WTC11 (cell line): ENCODE results near the gene PLD1. TPM values are rescaled to one million over a fixed set of nuclear protein-coding genes. Genes with fewer than 3 reads are reported as not detected.

Experiments
- ATAC-seq: fragments of 200-7000 bp; cut with Tn5 transposase; 2 replicates; pipeline ENCODE4 v1.10.0; 2021; ENCODE audit warnings: mild to moderate bottlenecking, moderate library complexity
- CTCF ChIA-PET: fragments of 300-600 bp; sonication (Branson Sonifier 250); formaldehyde crosslinking; loops from one replicate; lab custom pipeline; 2021; ENCODE audit warnings: antibody characterized with exemption; lab: Charles Lee
- POLR2A ChIA-PET: fragments of 350-600 bp; sonication (Branson Sonifier 250); formaldehyde crosslinking; loops from one replicate; lab custom pipeline; 2021; ENCODE audit warnings: antibody characterized with exemption; lab: Charles Lee
- DNase-seq: peaks from one replicate; pipeline ENCODE4 v3.0.0; 2021; ENCODE audit warnings: low spot score
- H3K27ac Mint-ChIP-seq: 2 replicates; pipeline ENCODE4 v1.8.0; 2021; ENCODE audit warnings: mixed read lengths
- H3K27me3 Mint-ChIP-seq: 2 replicates; pipeline ENCODE4 v1.8.0; 2021; ENCODE audit warnings: low read depth, mild to moderate bottlenecking, moderate library complexity, mixed read lengths
- H3K36me3 Mint-ChIP-seq: 2 replicates; pipeline ENCODE4 v1.8.0; 2021; ENCODE audit warnings: mixed read lengths
- H3K4me1 Mint-ChIP-seq: 2 replicates; pipeline ENCODE4 v1.8.0; 2022; ENCODE audit warnings: mixed read lengths
- H3K4me3 Mint-ChIP-seq: 2 replicates; pipeline ENCODE4 v1.8.0; 2021; ENCODE audit warnings: mild to moderate bottlenecking, moderate library complexity, mixed read lengths
- H3K9me3 Mint-ChIP-seq: 2 replicates; pipeline ENCODE4 v1.8.0; 2021; ENCODE audit warnings: mixed read lengths
- ARID4B ChIP-seq: sonication (generic); formaldehyde crosslinking; IDR thresholded peaks from 2 replicates; pipeline ENCODE4 v1.8.0; 2023; ENCODE audit warnings: missing genetic modification reagents, mild to moderate bottlenecking, borderline replicate concordance
- CBFB ChIP-seq: sonication (generic); formaldehyde crosslinking; IDR thresholded peaks from 2 replicates; pipeline ENCODE4 v1.8.1; 2022; ENCODE audit warnings: mild to moderate bottlenecking, low read depth, missing genetic modification reagents
- E2F1 ChIP-seq: sonication (generic); formaldehyde crosslinking; IDR thresholded peaks from 2 replicates; pipeline ENCODE4 v1.8.0; 2022; ENCODE audit warnings: mild to moderate bottlenecking, missing genetic modification reagents
- EMX1 ChIP-seq: fragments of 250-450 bp; sonication (Bioruptor Pico); IDR thresholded peaks from 2 replicates; pipeline ENCODE4 v1.8.0; 2021; ENCODE audit warnings: mild to moderate bottlenecking
- GRHL2 ChIP-seq: fragments of 250-450 bp; sonication (Bioruptor Pico); IDR thresholded peaks from 2 replicates; pipeline ENCODE4 v1.8.0; 2022; ENCODE audit warnings: mild to moderate bottlenecking, moderate library complexity; ENCODE audit not compliant: insufficient replicate concordance, severe bottlenecking
- JUN ChIP-seq: sonication (generic); formaldehyde crosslinking; IDR thresholded peaks from 2 replicates; pipeline ENCODE4 v1.8.0; 2023; ENCODE audit warnings: mild to moderate bottlenecking, missing genetic modification reagents
- NR3C1 ChIP-seq: sonication (generic); formaldehyde crosslinking; conservative IDR thresholded peaks from 2 replicates; pipeline ENCODE4 v1.8.1; 2023; ENCODE audit warnings: low read depth, mild to moderate bottlenecking, missing genetic modification reagents
- TP53 ChIP-seq: sonication (generic); formaldehyde crosslinking; IDR thresholded peaks from 2 replicates; pipeline ENCODE4 v1.8.1; 2023; ENCODE audit warnings: mild to moderate bottlenecking, missing genetic modification reagents
- ZNF263 ChIP-seq: sonication (generic); formaldehyde crosslinking; IDR thresholded peaks from 2 replicates; pipeline ENCODE4 v1.8.1; 2022; ENCODE audit warnings: low read depth, mild to moderate bottlenecking, moderate library complexity, missing genetic modification reagents
- ZNF281 ChIP-seq: sonication (generic); formaldehyde crosslinking; IDR thresholded peaks from 2 replicates; pipeline ENCODE4 v1.8.0; 2023; ENCODE audit warnings: mild to moderate bottlenecking, missing genetic modification reagents
- ZNF416 ChIP-seq: fragments of 250-450 bp; sonication (Bioruptor Pico); IDR thresholded peaks from 2 replicates; pipeline ENCODE4 v1.9.0; 2021; ENCODE audit warnings: mild to moderate bottlenecking, inconsistent platforms
- total RNA-seq: library from RNA; stranded (reverse); gene quantifications from 3 replicates; pipeline ENCODE4 v1.2.3, GENCODE V29; 2021
- TF ChIP-seq, protein P1 (sequence below): sonication (generic); formaldehyde crosslinking; IDR thresholded peaks from 2 replicates; pipeline ENCODE4 v1.8.1; 2022; ENCODE audit warnings: mild to moderate bottlenecking, moderate library complexity, missing genetic modification reagents

The PLD1 gene
- total RNA-seq, 1 experiment from 2014 or later, result 4.0 TPM

GRCh38 chr3:171757361-171758034 lies 52.8 kb downstream of the PLD1 start:
- no peaks in the 10 kb centered on the region for H3K36me3 Mint-ChIP-seq
- ChIA-PET CTCF (interaction anchor here (0.9 to 3.2 kb wide), 5 partner anchors 15 to 143 kb away, joined by 3 to 19 read pairs (median 3); no protein-coding TSS in a partner anchor), POLR2A (no interaction called here)
- TF ChIP-seq E2F1 (CRISPR knock-in tag), result no peak
- ATAC-seq (no peak), DNase-seq (no peak)
- H3K4me1 Mint-ChIP-seq, result peaks cover 7% of the 10 kb centered on the region
- H3K27ac Mint-ChIP-seq, result no peak overlapping the region
- H3K9me3 Mint-ChIP-seq, result no peaks in the 10 kb centered on the region
- no peak overlapping the region for H3K4me3 Mint-ChIP-seq
- no peaks in the 10 kb centered on the region for H3K27me3 Mint-ChIP-seq

- TF ChIP-seq GRHL2 (CRISPR knock-in tag), result no peak
- no peak for TF ChIP-seq ZNF281 (CRISPR knock-in tag)
- H3K27me3 Mint-ChIP-seq, result no peaks in the 10 kb centered on the region
- H3K27ac Mint-ChIP-seq, result no peak overlapping the region
- no peaks in the 10 kb centered on the region for H3K9me3 Mint-ChIP-seq
- POLR2A ChIA-PET, result no interaction called here
- no peak for DNase-seq
- no peak overlapping the region for H3K4me3 Mint-ChIP-seq
- CTCF ChIA-PET, result interaction anchor here (1.4 kb wide), 1 partner anchor 16 kb away, joined by 4 read pairs; no protein-coding TSS in a partner anchor
- no peak for ATAC-seq
- peaks cover 6% of the 10 kb centered on the region for H3K4me1 Mint-ChIP-seq
- no peaks in the 10 kb centered on the region for H3K36me3 Mint-ChIP-seq
These were observed 54.6 kb downstream of the PLD1 start for GRCh38 chr3:171755656-171756055.

- peaks cover 5% of the 10 kb centered on the region for H3K4me1 Mint-ChIP-seq
These were observed 55.2 kb downstream of the PLD1 start for GRCh38 chr3:171755015-171755589.

More at GRCh38 chr3:171755015-171755589, 55.2 kb downstream of the PLD1 start:
- TF ChIP-seq JUN (CRISPR knock-in tag), result no peak
- TF ChIP-seq NR3C1, result no peak
- no peak for TF ChIP-seq ZNF416 (CRISPR knock-in tag)
- TF ChIP-seq ZNF263 (CRISPR knock-in tag), result no peak
- TF ChIP-seq EMX1, result no peak
- no peak for TF ChIP-seq E2F1 (CRISPR knock-in tag)
- TF ChIP-seq CBFB (CRISPR knock-in tag), result no peak
- no peak for TF ChIP-seq TP53 (CRISPR knock-in tag)
- TF ChIP-seq, protein P1, sequence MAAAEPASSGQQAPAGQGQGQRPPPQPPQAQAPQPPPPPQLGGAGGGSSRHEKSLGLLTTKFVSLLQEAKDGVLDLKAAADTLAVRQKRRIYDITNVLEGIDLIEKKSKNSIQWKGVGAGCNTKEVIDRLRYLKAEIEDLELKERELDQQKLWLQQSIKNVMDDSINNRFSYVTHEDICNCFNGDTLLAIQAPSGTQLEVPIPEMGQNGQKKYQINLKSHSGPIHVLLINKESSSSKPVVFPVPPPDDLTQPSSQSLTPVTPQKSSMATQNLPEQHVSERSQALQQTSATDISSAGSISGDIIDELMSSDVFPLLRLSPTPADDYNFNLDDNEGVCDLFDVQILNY, result no peak
- TF ChIP-seq ARID4B (CRISPR knock-in tag), result no peak
- Mint-ChIP-seq H3K36me3 (no peaks in the 10 kb centered on the region), H3K27ac (no peak overlapping the region), H3K4me3 (no peak overlapping the region), H3K9me3 (no peaks in the 10 kb centered on the region), H3K27me3 (no peaks in the 10 kb centered on the region)
- CTCF ChIA-PET, result interaction anchor here (1.4 kb wide), 1 partner anchor 16 kb away, joined by 4 read pairs; no protein-coding TSS in a partner anchor
- ATAC-seq, result no peak
- POLR2A ChIA-PET, result no interaction called here
- DNase-seq, result no peak
